Effector CD8-positive, alpha-beta T cell (primary cell): ENCODE results near the gene KCNK15.

ENCODE experiments used
- DNase-seq: peaks from one replicate; lab custom pipeline; 2025; lab: John Stamatoyannopoulos, UW

The KCNK15 gene

DNA sequence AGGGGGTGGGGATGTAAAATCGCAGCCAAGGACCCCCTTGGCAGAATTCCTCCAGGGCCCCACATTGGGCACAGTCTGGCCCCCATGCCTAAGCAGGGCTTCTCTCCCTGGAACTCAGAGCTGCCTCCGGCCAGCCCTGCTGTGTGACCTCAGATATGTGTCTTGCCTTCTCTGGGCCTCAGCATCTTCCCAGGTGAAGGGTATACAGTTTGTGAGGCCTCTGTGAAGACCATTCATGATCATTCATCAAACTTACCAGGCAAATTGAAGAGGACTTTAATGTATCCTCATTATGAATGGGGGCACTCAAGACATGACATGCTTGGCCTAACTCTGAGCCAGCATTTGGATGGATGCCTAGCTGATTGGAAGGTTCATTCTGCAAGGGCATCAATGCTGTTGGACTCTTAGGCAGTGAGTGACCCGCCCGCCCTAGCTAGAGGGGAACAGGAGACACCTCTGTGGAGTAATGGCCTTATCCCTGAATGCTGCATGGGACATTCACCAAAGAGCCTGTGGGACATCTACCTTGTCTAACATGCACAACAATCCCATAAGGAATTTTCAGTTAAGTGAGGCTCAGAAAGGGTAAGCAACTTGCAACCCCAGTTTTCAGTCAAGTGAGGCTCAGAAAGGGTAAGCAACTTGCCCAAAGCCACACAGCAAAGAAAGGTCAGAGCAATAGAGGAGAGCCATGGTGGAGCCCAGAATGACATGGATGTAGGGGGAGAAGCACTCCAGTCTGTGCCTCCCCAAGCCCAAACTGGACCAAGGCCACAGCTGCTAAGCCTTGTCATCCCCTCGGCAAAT, 30.0 kb upstream of the KCNK15 start:
- no peak for DNase-seq

DNA sequence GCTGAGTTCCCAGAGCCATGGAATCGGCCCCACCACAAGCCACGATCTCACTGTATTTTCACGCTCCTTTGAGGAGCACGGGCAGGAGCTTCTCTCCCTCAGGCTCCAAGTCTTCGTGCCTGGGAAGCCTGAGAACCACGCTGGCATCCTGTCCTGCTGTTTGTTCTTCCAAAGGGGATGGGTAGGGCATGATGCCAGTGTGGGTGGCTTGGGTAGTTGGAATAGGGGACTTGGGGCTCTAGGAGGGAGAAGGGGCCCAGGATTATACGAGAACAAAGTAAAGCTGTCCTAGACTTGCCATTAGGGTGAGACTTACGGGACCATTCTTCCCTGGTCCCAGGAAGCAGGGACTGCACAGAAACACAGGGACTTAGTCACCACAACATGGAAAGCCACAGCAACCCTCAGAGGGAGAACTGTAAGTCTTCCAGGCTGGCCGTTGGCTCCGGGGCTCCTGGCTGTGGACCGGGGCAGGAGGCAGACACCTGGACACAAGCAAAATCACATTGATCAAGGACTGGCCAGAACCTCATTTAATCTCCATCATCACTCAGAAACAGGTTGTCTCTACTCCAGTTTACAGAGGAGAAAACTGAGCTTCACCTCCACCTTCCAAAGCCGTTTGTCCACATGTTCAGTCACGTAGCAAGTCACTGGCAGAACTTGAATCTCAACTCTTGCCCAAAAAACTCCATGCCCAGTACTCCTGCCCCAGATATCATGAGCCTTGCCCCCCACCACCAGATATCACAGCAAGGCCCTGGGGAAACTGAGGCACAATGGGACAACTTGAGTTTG, 29.2 kb upstream of the KCNK15 start:
- no peak for DNase-seq

DNA sequence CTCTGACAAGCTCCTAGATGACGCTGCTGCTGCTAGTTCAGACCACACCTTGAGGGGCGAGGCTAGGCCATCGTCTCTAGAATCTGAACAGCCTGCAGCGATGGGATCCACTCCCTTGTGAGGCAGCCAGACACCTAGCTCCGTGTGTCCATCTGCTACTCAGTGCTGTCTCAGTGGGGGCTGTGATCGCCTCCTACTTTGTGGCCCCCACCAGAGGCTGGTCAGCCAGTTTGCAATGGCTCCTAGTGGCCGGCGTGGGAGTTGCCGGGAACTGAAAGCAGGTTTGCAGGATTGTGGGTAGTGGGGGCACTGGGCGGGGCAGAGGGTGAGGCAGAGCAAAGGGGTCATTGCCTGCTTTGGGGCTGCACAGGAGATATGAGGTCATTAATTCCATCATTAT, 27.7 kb upstream of the KCNK15 start:
- no peak for DNase-seq

DNA sequence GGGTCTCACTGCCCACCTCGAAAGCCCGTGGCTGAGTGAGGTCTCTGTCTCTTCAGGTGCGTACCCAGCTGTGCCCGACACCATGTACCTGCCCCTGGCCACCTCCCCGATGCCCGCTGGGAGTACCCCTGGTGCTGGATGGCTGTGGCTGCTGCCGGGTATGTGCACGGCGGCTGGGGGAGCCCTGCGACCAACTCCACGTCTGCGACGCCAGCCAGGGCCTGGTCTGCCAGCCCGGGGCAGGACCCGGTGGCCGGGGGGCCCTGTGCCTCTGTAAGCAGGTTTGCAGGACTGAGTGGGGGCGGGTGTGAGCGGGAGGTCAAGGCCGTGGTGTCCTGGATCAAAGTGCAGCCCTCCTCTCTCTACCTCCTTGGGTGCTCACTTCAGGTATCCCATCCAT, 25.8 kb upstream of the KCNK15 start:
- no peak for DNase-seq

DNA sequence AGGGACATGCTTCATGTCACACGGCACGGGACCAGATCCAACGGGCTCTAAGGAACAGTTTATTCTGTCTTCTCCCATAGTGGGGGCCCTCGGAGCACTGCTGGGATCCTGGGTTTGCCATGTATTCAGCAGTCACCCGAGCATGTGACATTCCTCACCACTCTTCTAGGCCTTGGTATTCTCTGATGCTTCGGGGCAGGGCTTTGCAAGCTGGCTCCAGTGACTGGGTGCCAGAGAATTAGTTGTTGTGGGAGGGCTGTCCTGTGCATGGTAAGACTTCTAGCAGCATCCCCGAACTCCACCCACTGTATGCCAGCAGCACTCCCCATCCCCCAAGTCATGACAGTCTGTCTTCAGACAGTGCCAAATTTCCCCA, 25.1 kb upstream of the KCNK15 start:
- DNase-seq = no peak

DNA sequence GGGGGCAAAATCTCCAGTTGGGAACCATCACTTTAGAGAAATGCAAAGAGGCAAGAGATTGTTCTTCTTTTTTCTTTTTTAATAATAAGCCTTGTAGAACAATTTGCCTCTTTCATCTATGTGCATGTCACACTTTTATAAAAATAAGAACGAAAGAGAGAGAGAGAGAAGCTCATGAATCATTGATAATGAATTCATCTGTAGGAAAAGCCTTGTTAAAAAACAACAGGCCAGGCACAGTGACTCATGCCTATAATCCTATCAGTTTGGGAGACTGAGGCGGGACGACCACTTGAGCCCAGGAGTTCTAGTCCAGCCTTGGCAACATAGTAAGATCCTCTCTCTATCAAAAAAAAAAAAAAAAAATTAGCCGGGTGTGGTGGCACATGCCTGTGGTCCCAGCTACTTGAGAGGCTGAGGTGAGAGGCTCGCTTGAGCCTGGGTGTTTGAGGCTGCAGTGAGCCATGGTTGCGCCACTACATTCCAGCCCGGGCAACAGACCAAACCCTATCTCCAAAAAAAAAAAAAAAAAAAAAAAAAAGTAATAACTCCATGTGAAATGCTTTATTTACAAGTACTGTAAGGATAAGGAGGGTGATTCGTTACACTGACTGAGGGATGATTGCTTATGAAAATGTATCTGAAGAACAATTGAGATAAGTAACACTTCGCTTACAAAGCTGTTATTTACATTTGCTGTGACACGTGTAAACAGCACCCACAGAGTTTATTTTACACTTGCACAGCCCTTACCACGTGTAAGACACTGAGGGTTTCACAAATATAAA, 24.5 kb upstream of the KCNK15 start:
- no peak for DNase-seq

DNA sequence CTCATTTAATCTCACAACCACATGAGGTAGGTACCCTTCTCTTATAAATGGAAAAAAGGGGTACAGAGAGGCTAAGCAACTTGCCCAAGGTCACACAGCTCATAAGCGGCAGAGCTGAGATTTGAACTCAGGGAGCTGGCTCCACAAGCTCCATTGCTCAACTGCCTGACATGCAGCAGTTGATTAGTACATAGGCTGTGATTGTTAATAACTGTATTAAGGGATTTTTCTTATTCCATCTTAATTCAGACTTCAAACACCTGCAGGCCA, 23.9 kb upstream of the KCNK15 start:
- DNase-seq = no peak

DNA sequence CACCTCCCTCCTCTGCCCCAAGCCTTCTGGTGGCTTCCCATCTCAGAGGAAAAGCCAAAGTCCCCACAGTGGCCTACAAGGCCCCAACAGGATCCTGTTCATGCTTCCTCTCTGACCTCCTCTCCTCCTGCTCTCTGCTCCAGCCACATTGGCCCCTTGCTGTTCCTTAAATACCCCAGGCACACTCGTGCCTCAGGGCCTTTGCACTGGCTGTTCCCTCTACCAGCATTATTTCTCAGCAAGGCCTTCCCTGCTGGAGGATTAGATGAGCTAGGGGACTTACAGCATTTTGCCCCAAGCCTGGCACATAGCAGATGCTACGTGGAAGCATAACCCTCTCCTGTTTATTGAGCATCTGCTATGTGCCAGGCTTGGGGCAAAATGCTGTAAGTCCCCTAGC, 22.7 kb upstream of the KCNK15 start:
- no peak for DNase-seq

DNA sequence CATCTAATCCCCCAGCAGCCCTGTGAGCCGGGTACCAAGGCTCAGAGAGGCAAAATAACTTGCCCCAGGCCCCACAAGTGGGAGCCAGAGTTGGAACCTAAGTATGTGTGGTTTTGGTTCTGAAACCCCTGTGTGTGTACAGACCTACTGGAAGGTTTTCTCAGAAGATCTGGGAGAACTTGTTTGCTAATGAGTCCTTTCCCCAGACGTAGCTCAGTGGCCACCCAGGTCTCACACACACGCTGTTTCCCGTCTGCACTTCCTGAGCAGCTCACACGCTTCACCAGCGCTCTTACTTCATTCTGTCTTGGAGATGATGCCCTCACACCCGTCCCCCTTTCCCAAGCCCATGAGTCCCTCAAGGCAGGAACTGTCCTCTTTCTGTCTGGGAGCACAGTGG, 22.3 kb upstream of the KCNK15 start:
- DNase-seq = no peak

DNA sequence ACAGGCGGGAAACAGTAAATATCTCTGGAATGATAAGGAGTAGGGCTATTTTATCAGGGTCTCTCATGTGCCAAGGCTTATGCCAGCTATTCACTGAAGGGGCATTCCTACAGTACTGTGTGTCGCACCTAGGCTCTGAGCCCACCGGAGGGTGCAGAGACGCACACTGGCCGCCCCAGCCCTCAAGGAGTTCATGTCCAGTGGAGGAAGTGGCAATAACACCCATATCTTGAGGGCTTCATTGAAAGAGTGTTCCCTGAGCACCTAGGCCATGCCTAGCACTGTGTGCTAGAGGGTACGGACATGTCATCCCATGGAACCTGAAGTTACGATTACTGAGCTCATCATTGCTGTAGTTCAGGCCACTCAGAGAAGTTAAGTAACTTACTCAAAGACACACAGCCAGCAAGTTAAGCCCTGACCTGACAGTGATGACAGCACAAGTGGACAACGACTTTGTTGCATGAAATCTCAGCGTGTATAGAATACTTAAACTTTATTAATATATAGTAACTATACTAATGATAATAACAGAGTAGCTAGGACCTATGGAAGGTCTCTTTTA, 21.8 kb upstream of the KCNK15 start:
- DNase-seq = no peak

DNA sequence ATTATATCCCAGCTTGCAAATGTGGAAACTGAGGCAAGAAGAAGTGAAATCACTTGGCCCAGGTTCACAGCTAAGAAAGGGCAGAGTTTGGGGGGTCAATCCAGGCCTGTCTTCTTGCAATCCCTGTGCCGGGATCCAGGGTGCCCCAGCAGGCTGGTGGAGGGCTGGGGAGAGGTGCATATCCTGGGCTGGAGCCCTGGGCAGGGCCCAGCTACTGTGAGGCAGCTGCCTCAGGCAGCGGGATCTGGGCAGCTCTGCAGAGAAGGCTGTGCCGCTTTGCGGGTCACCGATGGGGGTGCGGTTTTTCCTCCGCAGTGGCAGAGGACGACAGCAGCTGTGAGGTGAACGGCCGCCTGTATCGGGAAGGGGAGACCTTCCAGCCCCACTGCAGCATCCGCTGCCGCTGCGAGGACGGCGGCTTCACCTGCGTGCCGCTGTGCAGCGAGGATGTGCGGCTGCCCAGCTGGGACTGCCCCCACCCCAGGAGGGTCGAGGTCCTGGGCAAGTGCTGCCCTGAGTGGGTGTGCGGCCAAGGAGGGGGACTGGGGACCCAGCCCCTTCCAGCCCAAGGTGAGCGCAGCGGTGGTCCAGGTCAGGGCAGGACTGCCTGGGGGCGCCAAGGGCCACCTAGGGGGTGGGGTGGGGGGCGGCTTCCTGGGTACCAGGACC, 21.1 kb upstream of the KCNK15 start:
- no peak for DNase-seq

DNA sequence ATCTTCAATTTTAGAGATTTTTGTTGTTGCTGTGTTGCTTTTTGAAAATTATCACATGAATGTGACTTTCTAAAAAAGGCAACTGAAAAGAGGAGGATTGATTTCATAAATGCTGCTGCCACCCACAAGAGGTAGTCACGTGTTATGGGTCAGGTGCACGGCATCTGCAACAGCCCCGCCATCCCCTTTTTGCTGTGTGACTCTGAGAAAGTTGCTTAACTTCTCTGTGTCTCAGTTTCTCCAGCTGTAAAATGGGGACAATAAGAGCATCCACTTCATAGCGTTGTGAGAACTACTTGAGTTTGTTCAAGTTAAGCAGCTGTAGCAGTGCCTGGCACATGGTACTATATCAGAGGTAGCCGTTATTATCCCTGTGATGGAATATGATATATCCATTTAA, 19.8 kb upstream of the KCNK15 start:
- DNase-seq = no peak

DNA sequence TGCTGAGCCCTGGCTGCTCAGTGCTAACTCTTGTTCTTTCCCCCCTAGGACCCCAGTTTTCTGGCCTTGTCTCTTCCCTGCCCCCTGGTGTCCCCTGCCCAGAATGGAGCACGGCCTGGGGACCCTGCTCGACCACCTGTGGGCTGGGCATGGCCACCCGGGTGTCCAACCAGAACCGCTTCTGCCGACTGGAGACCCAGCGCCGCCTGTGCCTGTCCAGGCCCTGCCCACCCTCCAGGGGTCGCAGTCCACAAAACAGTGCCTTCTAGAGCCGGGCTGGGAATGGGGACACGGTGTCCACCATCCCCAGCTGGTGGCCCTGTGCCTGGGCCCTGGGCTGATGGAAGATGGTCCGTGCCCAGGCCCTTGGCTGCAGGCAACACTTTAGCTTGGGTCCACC, 18.6 kb upstream of the KCNK15 start:
- no peak for DNase-seq

DNA sequence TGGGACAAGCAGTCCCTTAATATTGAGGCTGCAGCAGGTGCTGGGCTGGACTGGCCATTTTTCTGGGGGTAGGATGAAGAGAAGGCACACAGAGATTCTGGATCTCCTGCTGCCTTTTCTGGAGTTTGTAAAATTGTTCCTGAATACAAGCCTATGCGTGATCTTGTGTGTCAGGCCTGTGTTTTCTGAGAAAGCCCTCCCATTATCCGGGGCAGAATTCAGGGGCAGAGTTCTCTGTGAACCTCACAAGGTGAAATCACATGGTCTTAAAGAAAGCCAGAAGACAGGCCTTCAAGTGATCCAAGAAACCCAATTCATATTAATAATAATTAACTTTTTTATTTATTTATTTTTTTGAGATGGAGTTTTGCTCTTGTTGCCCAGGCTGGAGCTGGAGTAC, 18.0 kb upstream of the KCNK15 start:
- DNase-seq = no peak

DNA sequence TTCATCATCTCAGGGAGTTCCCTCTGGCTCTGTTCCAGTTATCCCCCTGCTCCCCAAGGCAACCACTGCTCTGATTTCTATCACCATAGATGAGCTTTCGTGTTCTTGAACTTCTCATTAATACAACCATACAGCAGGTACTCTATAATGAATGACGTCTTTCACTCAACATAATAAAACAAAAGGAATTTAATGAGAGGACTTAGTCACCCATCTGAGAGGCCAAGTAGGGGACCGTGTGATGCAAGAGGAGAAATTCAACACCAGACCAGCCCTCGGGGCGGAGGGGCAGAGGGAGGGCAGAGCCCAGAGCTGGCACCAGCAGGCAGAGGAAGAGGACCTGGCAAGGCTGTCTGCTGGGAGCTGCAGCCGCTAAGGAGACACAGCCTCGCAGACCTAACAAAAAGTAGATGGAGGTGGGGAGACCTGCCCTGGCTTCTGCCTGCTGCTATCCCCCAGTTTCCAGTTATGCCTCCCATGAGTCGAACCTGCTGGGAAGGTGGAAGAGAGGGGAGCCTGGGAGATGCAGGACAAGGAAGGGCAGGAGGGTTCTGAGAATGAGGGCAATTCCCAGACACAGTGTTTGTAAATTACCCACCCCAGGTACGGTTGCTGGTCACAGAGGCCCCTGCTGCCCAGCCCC, 16.7 kb upstream of the KCNK15 start:
- DNase-seq = no peak

DNA sequence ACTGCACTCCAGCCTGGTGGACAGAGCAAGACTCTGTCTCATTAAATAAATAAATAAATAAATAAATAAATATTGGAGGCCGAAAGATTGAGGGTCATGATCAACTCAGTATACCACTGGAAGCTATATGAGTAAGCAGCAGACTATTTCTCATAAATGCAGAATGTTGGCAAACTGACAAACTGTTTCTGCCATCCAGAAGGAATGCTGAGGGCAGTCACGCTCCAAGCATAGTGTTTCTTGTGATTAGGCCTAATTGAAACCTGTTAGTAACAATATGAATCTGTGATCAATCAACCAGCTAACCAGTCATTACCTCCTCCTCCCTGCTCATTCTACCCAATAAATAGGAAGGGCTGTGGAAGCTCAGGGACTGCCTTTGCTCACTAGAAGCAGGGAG, 15.2 kb upstream of the KCNK15 start:
- DNase-seq = no peak

DNA sequence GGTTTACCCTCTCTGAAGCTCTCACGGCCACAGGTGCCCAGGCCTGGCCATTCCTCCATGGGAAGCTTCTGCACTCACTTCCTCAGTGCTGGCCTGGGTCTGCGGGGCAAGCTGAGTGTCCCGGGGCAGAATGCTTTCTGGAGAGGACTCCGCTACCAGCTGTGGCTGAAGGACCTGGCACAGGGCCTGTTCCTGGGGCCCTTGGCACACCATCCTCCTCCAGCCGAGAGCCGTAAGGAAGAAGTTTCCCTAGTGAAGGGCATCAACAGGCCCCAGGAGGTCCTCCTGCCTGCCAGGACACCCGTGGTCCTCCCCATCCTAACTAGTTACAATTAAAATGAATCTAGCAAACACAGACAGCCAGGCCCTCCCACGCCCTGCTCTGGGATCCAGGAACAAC, 14.0 kb upstream of the KCNK15 start:
- no peak for DNase-seq

DNA sequence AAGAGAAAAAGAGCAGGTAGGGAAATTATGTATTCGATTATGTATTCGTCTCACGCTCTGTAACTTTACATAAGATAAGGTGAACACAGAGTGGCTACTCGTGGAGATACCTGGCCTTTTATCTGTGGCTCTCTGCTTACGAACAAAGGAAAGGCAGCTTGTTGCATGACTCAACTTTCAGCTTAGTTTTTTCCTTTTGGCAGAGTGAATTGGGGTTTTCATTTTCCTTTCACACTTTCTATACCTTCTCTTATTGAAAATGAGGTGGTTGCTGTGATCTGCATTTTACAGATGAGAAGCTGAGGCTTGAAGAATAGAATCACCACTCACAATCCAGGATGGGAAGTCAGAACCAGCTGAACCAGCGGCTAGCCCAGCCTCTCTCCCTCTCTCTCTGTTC, 13.3 kb upstream of the KCNK15 start:
- no peak for DNase-seq

DNA sequence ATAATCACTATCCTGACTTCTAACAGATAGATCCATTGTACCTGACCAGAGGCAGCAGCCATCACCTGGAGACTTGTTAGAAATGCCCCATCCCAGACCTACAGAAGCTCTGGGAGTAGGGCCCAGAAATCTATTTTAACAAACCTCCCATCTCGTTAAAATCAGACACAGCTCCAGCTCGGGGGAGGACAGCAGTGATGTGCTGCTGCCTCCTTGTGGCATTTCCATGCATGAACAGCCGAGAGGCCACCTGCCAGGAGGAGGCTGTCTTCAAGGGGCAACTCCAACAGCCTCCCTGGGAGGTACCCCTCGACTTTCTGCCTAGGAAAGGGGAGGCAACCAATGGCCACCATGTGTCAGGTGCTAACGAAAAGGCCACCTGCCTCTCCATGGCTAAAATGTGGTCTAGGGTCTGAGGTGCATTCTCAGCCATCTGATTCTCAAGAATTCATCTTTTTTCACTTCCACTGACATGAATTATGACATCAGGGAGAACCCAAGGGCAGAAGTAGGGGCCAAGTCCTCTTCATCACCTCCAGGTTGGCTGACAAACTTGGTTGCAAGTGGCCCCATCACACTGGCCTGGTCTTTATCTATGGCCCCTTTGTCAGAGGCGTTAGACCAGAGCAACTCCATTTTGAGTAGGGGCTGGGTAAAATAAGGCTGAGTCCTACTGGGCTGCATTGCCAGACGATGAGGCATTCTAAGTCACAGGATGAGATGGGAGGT, 12.2 kb upstream of the KCNK15 start:
- peak; percentile 8 for DNase-seq

DNA sequence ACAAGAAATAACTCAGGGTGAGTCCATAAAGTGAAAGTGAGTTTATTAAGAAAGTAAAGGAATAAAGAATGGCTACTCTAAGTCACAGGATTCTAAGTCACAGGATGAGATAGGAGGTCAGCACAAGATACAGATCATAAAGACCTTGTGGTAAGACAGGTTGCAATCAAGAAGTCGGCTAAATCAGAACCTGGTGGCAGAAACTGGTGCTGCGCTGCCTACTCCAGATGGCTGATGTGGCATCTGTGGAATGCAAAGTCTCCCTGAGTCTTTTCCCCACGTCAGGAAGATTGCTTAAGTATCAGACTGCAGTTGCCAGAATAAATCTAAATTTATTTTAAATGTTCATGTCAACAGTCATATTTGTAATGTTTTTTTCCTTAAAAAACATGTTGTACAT, 10.7 kb upstream of the KCNK15 start:
- DNase-seq = no peak

DNA sequence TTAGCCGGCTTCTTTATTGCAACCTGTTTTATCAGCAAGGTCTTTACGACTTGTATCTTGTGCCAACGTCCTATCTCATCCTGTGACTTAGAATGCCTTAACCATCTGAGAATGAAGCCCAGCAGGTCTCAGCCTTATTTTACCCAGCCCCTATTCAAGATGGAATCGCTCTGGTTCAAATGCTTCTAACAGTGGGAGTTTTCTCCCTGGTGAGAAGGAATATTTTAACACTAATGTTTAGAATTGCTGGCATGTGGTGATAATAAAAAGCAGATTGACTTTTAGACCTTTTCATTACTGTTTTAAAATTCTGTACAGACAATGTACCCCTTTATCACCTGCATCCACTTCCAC, 9.9 kb upstream of the KCNK15 start:
- no peak for DNase-seq
